HepG2 (cell line): Measurements from ENCODE around the gene CPNE5. TPM values are rescaled to one million over a fixed set of nuclear protein-coding genes. Genes with fewer than 3 reads are reported as not detected.

Source experiments
- ATAC-seq: fragments of 200-7000 bp; cut with Tn5 transposase; 3 replicates; pipeline ENCODE4 v1.9.1; 2020; ENCODE audit warnings: mild to moderate bottlenecking, moderate library complexity
- BruUV-seq: library from RNA; stranded (reverse); fragments of 400-500 nt; replicated peaks from 2 replicates; lab custom pipeline; 2021; lab: Mats Ljungman, UMichigan
- CTCF ChIA-PET: fragments of 300-600 bp; formaldehyde crosslinking; extraction: SDS; loops from one replicate; lab custom pipeline; 2021; ENCODE audit warnings: low total read pairs, inconsistent platforms, low intra/inter-chr PET ratio; lab: Yijun Ruan, JAX
- POLR2A ChIA-PET: fragments of 350-600 bp; sonication (Branson Sonifier 250); formaldehyde crosslinking; loops from one replicate; lab custom pipeline; 2020; ENCODE audit warnings: antibody characterized with exemption, inconsistent platforms; lab: Yijun Ruan, JAX
- DNase-seq: peaks from one replicate; pipeline ENCODE4 v3.0.0-alpha.2; 2015; ENCODE audit warnings: low spot score
- FAIRE-seq: peaks from 3 replicates; lab custom pipeline; 2011; peaks lifted over from hg19 to GRCh38; lab: Jason Lieb, UNC
- H2AFZ ChIP-seq: one replicate; pipeline ENCODE4 v1.6.1; 2011; ENCODE audit warnings: low read length, inconsistent platforms
- H3K27ac ChIP-seq: fragments of 300-600 bp; 3 replicates; pipeline ENCODE4 v1.8.0; 2011; ENCODE audit warnings: mixed run types, mild to moderate bottlenecking, mixed read lengths, low read length, inconsistent platforms; ENCODE audit not compliant: insufficient read depth; ENCODE audit errors: extremely low read length
- H3K27me3 ChIP-seq, 2 experiments: fragments of 200-600 bp in 1 of 2; 2 replicates in 1 of 2; 3 replicates in 1 of 2; pipeline versions ENCODE4 v1.6.0 to v1.8.0; 2011; ENCODE audit warnings: low read length in 2 of 2, mild to moderate bottlenecking in 2 of 2, moderate library complexity in 2 of 2, inconsistent platforms in 1 of 2; ENCODE audit not compliant: insufficient read depth in 2 of 2, control insufficient read depth in 1 of 2
- H3K36me3 ChIP-seq, 2 experiments: fragments of 200-600 bp in 1 of 2; replicated peaks in 1 of 2; 2 replicates in 1 of 2; 3 replicates in 1 of 2; pipeline versions ENCODE4 v1.5.1 to v1.8.0; 2011; ENCODE audit warnings: low read length in 2 of 2, inconsistent platforms in 1 of 2; ENCODE audit not compliant: insufficient read depth in 2 of 2, control insufficient read depth in 1 of 2
- H3K4me1 ChIP-seq: 2 replicates; pipeline ENCODE4 v1.5.1; 2012; ENCODE audit warnings: low read length, inconsistent platforms; ENCODE audit not compliant: insufficient read depth
- H3K4me2 ChIP-seq: 2 replicates; pipeline ENCODE4 v1.6.0; 2011; ENCODE audit warnings: low read depth, low read length, inconsistent platforms
- H3K4me3 ChIP-seq, 3 experiments: fragments of 200-600 bp in 1 of 3; sonication (generic), shearing (Covaris generic) in 1 of 3; replicated peaks in 1 of 3; 2 replicates each; pipeline ENCODE4 v1.5.1; 2011 to 2016; ENCODE audit warnings: low read length in 3 of 3, inconsistent platforms in 2 of 3, low read depth in 2 of 3, mild to moderate bottlenecking in 2 of 3, control low read depth in 1 of 3, mixed read lengths in 1 of 3; ENCODE audit not compliant: insufficient read depth in 1 of 3
- H3K79me2 ChIP-seq: one replicate; pipeline ENCODE4 v1.6.1; 2011; ENCODE audit warnings: low read length, inconsistent platforms; ENCODE audit not compliant: insufficient read depth
- H3K9ac ChIP-seq: 2 replicates; pipeline ENCODE4 v1.6.0; 2011; ENCODE audit warnings: mild to moderate bottlenecking, low read depth, low read length, inconsistent platforms; ENCODE audit not compliant: insufficient read depth
- H3K9me3 ChIP-seq: 2 replicates; pipeline ENCODE4 v1.5.1; 2012; ENCODE audit warnings: mild to moderate bottlenecking, low read length
- H4K20me1 ChIP-seq: 2 replicates; pipeline ENCODE4 v1.6.0; 2011; ENCODE audit warnings: inconsistent platforms, mild to moderate bottlenecking, low read length, moderate library complexity; ENCODE audit not compliant: insufficient read depth
- ATF7-NPFF ChIP-seq: sonication (generic); formaldehyde crosslinking; IDR thresholded peaks from 2 replicates; pipeline ENCODE4 v1.8.1; 2023; ENCODE audit warnings: mild to moderate bottlenecking, low read depth, missing genetic modification reagents, moderate library complexity
- BHLHE40 ChIP-seq: IDR thresholded peaks from 2 replicates; pipeline ENCODE4 v1.6.1; 2011; ENCODE audit warnings: low read length, improper control_type of control experiment
- HNF4G ChIP-seq, 2 experiments: sonication (generic) in 1 of 2; formaldehyde crosslinking in 1 of 2; IDR thresholded peaks; 2 replicates each; pipeline versions ENCODE4 v1.4.0 to v1.6.1; 2011 to 2020; ENCODE audit warnings: borderline replicate concordance in 2 of 2, low read depth in 2 of 2, mild to moderate bottlenecking in 2 of 2, low read length in 1 of 2, missing genetic modification reagents in 1 of 2, moderate library complexity in 1 of 2
- HOXA7 ChIP-seq: sonication (generic); formaldehyde crosslinking; IDR thresholded peaks from 2 replicates; pipeline ENCODE4 v1.8.1; 2022; ENCODE audit warnings: mild to moderate bottlenecking, missing genetic modification reagents, moderate library complexity
- JUND ChIP-seq: sonication (generic); formaldehyde crosslinking; IDR thresholded peaks from 2 replicates; pipeline ENCODE4 v1.8.0; 2022; ENCODE audit warnings: mild to moderate bottlenecking, missing genetic modification reagents
- RFXAP ChIP-seq: sonication (generic); formaldehyde crosslinking; IDR thresholded peaks from 2 replicates; pipeline ENCODE4 v1.4.0; 2020; ENCODE audit warnings: missing genetic modification reagents, borderline replicate concordance
- THAP8 ChIP-seq: sonication (generic); formaldehyde crosslinking; IDR thresholded peaks from 2 replicates; pipeline ENCODE4 v1.5.1; 2020; ENCODE audit warnings: missing genetic modification reagents, mild to moderate bottlenecking, borderline replicate concordance
- ZNF333 ChIP-seq: sonication (generic); formaldehyde crosslinking; IDR thresholded peaks from 2 replicates; pipeline ENCODE4 v1.4.0; 2020; ENCODE audit warnings: mild to moderate bottlenecking, missing genetic modification reagents, borderline replicate concordance
- ZNF570 ChIP-seq: sonication (generic); formaldehyde crosslinking; IDR thresholded peaks from 2 replicates; pipeline ENCODE4 v1.4.0; 2020; ENCODE audit warnings: mild to moderate bottlenecking, missing genetic modification reagents, borderline replicate concordance
- WGBS: methylation state at CpG from one replicate; pipeline ENCODE4 v1.1.6; 2017; ENCODE audit warnings: low lambda C conversion rate; 5-methylcytosine and 5-hydroxymethylcytosine counted together
- in situ Hi-C: cut with HindIII; loops from 2 replicates; pipeline ENCODE4 v1.10.0; 2017; ENCODE audit warnings: low pct_unique_long_range_greater_than_20kb; ENCODE audit not compliant: extremely low pct_ligation_motif_present
- intact Hi-C: fragments of 100-400 bp; cut with micrococcal nuclease; formaldehyde crosslinking; loops from one replicate; pipeline ENCODE4 v1.10.0; 2022; ENCODE audit not compliant: unreplicated experiment
- polyA plus RNA-seq, 8 experiments: library from polyadenylated mRNA; depleted of rRNA in 3 of 8; stranded (reverse) in 7 of 8; unstranded in 1 of 8; fragments of >200 nt; fragmentation: Illumina TruSeq in 4 of 8; extraction: Trizol in 4 of 8; gene quantifications; 2 replicates each; pipeline versions ENCODE4 v1.2.1 to v1.2.3, GENCODE V29; 2011 to 2016; ENCODE audit warnings: low read depth in 4 of 8, missing spikeins in 1 of 8, mixed read lengths in 1 of 8; ENCODE audit not compliant: insufficient read depth in 1 of 8
- total RNA-seq, 5 experiments: library from RNA; depleted of rRNA; stranded (reverse); fragments of >200 nt; fragmentation: Illumina TruSeq; extraction: Trizol; gene quantifications; 2 replicates each; pipeline ENCODE4 v1.2.3, GENCODE V29; 2016; ENCODE audit warnings: low read depth in 1 of 5

Gene CPNE5
- total and polyA plus RNA-seq, 2 of the 13 experiments (the other 11 are each of a cell fraction or from before 2014, with no cell fraction given): 0.16 TPM; not detected in 1

GRCh38 chr6:36739947-36740817 lies 99.1 kb downstream of the CPNE5 start:
- TF ChIP-seq JUND (CRISPR knock-in tag) (no peak), HNF4G (IDR thresholded peaks at IDR 0.05; ENCODE audit: borderline replicate concordance, low read depth, low read length) (no peak), HNF4G (CRISPR knock-in tag; IDR thresholded peaks at IDR 0.05; ENCODE audit: borderline replicate concordance, low read depth) (no peak), HOXA7 (CRISPR knock-in tag) (no peak), ZNF333 (CRISPR knock-in tag) (no peak), THAP8 (no peak), BHLHE40 (no peak), RFXAP (CRISPR knock-in tag) (no peak), ZNF570 (no peak), ATF7-NPFF (CRISPR knock-in tag) (no peak)
- H3K27me3 ChIP-seq: peaks cover 21 to 87% of the 10 kb centered on the region in 2 experiments
- H3K4me1 ChIP-seq: no peaks in the 10 kb centered on the region
- ChIA-PET CTCF (no interaction called here), POLR2A (no interaction called here)
- FAIRE-seq (no peak), ATAC-seq (no peak), DNase-seq (no peak)
- no peaks in the 10 kb centered on the region for H3K9me3 ChIP-seq
- no peaks in the 10 kb centered on the region for H4K20me1 ChIP-seq
- in situ Hi-C loops: no loop called here
- H3K4me2 ChIP-seq: no peak overlapping the region
- no peaks in the 10 kb centered on the region for H3K79me2 ChIP-seq
- H3K9ac ChIP-seq: no peak overlapping the region
- H3K4me3 ChIP-seq: no peak overlapping the region
- H2AFZ ChIP-seq: no peak overlapping the region
- no TSS peak for BruUV-seq
- intact Hi-C loops: no loop called here
- 11% methylated on average over 13 of the region's 13 CpGs for WGBS
- H3K36me3 ChIP-seq: no peaks in the 10 kb centered on the region
- H3K27ac ChIP-seq: no peak overlapping the region
